GM19397 (cell line): ENCODE results near the gene TACC2.
"Not testable (repeated sequence)": the region's sequence is repeated elsewhere in the genome, so short reads cannot be mapped to it uniquely, and the experiment has no call there.

Source experiments
- ATAC-seq: cut with Tn5 transposase; IDR thresholded peaks from one replicate; pipeline ENCODE4 v1.9.1; 2021; ENCODE audit warnings: mild to moderate bottlenecking, moderate library complexity; ENCODE audit not compliant: unreplicated experiment

TACC2 gene

DNA sequence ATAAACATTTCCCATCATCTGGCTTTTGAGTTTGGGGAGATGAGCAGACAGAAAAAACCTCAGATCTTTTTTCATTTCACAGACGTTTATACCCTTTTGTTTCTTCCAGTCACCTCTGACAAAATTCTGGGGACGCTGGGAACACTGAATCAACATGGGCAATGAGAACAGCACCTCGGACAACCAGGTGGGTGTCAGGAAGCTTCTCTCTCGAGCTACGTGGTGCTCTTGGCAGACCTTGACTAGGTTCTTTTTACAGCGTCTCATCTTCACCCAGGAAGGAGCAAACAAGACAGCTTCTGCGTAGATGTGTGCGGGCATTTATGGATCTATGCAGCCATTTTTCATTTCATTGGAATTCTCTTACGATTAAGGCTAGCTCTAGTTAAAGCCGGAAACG lies 32.9 kb downstream of the TACC2 start:
- ATAC-seq, result no peak

DNA sequence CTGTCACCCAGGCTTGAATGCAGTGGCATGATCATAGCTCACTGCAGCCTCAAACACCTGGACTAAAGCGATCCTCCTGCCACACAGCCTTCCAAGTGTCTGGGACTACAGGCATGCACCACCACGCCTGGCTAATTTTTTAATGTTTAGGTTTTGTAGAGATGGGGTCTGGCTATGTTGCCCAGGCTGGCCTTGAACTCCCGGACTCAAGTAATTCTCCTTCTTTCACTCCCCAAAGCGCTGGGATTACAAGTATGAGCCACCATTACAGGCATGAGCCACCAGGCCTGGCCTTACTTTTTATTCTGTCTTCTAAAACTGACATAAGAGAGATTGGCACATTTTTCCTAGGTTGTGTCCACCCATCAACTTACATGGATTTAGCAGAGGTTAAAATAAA lies 33.3 kb downstream of the TACC2 start:
- no peak for ATAC-seq

DNA sequence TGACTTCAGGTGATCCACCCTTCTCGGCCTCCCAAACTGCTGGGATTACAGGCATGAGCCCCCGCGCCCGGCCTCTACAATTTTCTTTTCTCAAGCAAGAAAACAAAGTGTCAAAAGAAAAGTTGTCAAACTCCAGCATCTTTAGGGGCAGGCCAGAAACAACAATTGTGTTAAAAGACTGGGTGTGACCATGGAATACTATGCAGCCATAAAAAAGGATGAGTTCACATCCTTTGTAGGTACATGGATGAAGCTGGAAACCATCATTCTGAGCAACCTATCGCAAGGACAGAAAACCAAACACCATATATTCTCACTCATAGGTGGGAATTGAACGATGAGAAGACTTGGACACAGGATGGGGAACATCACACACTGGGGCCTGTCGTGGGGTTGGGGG lies 34.3 kb downstream of the TACC2 start:
- not testable (repeated sequence) for ATAC-seq

DNA sequence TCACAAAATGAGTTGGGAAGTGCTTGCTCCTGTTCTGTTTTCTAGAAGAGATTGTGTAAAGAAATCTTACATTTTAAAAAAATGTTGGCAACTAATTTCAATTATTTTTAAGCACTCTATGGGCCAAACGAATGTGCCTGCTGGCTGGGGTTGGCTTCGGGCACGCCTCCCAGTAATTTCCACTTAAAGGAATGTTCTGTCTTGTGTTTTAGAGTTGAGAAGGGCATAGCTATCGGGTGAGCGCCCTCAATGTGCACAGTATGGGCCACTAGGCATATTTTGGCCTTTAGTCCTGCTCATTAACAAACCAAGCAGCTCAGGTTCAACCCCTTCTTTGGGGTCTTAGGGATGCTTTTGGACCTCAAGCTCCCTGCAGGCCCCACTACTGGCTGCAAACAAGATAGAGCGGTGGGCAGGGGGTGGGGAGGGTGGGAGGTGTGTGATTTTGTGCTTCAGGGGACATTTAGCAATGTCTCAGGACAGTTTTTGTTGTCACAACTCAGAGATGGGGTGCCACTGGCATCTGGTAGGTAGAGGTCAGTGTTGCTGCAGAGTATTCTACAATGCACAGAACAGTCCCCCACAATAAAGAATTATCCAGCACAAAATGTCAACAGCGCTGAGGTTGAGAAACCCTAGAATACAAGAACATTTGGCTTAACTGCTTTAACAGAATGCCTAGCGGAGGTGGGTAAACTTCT lies 40.7 kb downstream of the TACC2 start:
- ATAC-seq, result no peak

DNA sequence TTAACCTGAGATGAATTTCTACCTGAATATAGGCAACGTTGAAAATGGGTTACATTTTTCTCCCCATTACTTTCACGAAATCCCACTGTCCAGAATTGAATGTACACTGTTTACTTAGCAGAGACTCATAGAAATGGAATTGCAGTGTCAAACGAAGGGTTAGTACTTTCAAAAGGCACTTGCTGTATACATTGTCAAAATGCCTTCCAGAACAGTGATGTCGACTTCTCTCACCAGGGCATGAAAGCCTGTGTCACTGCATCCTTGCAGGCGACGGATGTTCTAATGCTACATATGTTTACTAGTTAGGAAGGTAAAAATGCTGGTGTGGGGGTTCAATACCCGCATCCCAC lies 41.2 kb downstream of the TACC2 start:
- no peak for ATAC-seq

DNA sequence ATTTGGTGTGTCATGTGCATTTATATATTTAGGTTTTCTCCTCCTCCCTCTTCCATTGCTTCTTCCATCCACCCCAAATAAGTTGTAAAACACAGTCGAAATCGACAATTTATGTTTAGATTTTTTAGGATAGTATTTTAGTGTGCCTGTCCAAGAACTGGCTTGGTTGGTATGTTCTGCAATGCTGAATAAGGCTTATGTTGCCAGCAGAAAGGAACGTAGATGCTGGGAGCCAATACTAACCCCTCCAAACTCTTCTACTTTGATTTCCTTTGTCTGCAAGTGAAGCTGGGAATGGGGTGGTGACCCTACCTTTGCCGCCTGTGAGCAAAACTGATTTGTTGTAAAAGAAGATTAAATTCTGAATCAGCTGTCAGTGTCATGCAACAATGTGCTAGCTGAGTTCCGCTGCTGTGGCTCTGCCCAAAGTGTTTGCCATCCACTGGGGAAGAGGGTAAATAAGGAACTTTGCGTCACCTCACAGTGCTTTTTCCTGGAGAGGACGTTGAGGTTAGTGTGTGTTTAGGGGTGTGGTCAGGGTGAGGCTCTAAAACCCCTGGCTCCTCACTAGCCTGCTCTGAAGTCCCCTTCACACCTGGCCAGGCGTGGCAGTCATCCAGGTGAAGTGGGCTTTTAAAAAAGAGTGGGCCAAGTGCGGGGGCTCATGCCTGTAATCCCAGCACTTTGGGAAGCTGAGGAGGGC lies 44.4 kb downstream of the TACC2 start:
- no peak for ATAC-seq

DNA sequence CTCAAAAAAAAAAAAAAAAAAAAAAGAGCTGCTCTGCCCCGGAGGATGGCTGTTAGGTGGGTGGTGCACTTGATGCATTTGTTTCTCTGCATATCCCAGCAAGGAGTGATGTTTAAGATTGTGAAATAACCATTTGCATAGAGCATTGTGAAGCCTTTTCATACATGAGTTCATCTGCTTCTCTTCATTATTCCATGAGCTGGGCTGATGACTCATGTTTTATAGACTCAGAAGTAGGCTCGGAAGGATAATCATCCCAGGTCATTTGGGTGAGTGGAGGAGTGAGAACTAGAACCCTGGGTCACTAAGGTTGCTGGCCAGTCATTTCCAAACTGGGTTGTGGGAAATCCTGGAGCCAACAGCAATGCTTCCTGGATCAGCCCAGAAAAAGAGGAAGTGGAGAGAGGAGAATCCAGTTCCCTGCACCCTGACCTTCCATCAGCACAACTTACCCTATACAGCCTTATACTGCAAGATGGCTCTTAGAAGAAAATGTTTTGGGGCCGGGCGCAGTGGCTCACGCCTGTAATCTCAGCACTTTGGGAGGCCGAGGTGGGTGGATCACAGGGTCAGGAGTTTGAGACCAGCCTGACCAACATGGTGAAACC lies 45.3 kb downstream of the TACC2 start:
- no peak for ATAC-seq

DNA sequence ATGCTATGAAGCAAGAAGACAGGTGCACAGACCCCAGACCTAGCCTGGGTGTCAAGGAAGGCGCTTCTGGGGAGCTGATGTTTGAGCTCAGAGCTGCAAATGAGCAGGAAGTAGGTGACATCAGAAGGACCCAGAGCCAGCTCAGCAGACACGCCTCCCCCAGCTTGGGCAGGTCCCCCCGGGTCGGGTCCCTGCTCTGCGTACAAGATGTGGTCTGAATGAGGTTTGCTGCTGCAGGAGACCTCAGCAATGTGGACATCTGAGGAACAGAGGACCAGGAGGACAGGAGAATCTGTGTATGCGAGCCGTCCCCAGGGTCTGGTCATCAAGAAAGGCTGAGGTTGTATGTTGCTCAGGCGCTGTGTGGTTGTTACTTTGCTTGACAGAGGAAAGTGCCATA lies 51.8 kb downstream of the TACC2 start:
- ATAC-seq, result no peak

DNA sequence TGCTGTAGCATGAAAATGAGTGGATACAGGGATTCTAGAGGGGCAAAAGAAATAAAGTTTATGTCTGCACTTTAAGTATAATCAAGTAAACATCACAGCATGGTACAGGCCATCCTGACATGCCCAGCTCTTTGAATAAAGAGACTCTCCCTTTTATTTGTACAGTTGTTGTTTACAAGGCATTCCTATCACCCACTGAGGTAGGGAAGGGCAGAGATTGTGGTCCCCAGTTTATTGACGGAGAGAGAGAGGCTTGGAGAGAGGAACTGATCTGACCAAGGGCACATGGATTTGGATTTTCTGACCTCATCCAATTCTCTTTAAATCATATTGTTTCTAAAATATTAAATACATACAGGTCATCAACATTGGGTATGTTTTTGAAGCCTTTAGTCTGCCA lies 53.9 kb downstream of the TACC2 start:
- ATAC-seq, result no peak

DNA sequence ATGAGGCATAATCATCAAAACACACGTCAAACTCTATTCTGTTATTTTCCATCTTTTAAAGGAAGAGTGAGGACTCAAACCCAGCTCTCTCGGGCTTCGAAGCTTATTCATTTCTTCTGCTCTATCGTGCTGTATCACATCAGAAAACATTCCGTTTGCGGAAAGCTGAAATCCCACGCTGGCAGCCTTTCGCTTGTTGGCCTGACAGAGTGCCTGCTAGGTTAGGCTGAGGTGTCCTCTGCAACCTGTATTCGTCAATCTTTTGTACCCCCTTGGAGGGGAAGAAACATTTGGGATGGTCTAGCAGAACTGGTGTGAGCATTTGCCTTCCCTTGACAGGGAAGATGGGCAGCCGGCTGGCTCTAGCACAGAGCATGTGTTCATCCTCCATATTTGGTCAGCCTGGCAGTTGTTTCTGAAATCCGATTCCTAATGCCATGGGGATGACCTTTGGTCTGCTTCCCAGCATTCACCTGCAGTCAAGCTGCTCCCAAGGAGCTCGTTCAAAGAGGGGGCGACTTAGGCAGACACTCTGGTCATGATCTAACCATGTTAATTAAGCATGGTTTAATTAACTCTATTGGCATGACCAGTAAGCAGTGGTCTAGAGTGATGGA lies 55.2 kb downstream of the TACC2 start:
- ATAC-seq, result no peak

DNA sequence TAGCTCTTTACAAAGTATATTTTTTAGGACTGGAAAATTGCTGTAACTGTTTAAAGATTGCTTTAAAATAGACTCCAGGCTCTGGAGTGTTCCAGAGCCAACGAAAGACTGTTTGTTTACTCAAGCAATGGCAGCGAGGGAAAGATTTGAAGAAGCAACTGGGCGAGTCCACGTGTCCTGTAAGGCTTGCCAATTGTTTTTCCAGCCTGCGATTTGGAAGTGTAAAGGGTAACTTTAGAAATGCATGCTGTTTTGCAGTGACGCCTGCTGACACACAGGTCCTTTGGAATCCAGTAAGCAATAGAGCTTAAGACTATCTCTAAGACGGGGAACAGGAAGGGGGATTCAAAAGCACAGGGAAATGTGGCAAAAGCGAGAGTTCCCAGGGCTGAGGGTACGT lies 55.8 kb downstream of the TACC2 start:
- ATAC-seq, result no peak

DNA sequence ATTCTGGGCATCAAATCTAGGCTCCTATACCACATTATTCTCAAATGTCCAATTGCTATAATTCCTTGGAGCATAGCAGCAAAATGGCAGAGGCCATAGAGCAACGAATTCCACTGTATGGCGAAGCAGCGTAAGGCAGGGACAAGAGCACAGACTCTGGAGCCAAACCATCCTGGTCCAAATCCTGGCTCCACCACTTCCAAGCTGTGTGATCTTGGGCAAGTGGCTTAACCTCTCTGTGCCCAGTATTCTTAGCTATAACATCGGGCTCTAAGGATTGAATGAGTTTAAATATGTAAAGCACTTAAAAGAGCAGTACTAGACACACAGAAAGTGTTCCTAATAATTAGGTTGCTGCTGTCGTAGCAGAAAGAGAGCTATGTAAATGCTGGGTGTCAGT lies 56.2 kb downstream of the TACC2 start:
- no peak for ATAC-seq

DNA sequence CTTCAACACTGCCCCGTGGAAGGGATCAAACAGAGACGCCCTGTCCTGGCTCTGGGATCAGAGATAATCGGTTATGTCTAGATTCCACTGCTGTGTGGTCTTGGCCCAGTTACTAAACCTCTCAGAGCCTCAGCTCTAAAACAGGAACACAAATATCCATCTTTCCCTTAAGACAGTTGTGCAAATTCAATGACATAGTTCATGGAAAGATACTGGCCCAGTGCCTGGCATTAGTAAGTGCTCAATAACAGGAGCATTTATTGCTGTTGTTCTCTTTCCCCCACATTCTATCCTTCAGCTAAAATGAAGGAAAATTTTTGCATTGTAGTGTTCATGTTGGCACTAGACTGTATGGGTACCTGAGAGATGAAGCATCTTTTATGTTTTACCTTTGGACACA lies 58.6 kb downstream of the TACC2 start:
- no peak for ATAC-seq

DNA sequence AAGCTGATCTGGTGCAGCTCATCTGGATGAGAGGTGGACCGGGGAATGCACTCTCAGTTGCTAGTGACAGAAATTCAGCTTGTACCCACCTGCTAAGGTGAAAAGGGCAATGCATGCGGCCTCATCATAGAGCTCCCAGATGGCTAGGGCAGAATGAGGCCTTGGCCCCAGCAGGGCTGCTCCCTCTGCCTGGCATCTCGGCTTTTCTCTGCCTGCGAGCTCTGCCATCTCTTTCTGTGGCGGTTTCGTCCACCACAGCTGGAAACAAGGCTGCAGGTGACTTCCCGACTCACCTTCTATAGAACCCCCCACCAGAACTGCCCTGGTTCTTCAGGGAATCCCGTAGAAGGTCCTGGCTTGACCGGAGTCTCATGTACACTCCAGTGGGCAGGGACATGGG lies 60.1 kb downstream of the TACC2 start:
- ATAC-seq, result no peak

DNA sequence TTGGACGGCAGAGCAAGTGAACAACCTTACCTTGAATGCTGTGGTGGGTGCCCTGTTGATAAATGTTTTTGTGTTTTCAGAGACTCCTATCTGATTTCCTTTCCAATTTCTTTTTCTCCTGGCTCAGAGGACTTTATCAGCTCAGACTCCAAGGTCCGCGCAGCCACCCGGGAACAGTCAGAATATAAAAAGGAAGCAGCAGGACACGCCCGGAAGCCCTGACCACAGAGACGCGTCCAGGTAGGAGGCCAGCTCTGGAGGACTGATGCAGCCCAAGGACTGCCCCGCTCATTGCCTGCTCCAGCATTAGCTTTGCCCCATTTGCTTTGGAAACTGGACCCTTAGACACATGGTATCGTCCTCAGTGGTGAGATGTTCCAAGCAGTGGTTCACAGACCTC lies 61.3 kb downstream of the TACC2 start:
- ATAC-seq, result no peak

DNA sequence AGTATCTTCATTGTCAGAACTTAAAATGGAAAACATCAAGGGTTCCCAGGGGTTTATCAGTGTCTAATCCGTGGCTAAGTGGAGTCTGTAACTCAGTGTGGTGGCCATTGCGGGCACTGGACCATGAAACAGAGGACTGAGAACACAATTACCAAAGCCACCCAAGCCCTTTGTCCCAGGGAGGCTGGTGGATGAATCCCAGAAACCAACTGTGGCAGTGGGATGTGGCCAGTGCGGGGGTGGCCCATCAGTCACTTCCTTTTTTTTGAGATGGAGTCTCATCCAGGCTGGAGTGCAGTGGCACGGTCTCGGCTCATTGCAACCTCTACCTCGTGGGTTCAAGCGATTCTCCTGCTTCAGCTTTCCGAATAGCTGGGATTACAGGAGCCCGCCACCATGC lies 61.8 kb downstream of the TACC2 start:
- ATAC-seq, result no peak

DNA sequence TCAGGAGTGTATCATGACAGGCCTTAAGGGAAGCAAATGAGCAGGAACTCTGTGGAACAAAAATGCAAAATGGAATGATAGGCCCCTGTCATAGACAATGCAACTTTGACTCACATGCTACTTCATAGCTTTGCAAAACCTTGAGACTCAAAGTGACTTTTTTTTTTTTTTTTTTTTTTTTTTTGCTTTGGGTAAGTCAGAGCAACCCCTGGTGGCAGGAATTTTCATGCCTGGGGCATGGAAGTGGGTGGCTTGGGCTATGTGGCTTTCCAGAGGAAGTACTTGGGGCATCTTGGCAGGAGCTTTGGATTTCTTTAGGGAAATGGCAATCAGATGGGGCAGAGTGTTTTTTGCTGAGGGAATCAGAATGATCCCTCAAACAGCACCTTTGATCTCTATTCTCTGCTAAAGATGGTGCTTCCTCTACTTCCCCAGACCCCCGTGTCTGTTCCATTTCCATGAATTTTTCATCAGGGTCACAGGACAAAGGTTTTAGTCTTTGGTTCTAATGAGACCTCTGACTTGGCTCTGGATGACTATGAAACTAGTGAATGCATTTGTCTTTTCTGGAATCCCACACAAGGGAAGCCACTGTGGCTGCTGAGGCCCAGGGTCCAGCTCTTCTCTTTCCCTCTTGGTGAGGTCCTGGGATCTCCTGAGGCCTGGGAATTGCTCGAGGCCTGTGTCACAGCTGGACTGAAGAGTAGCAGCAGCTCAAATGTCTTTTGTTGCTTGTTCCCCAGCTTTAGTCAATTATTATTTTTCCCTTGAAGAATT lies 62.8 kb downstream of the TACC2 start:
- no peak for ATAC-seq

DNA sequence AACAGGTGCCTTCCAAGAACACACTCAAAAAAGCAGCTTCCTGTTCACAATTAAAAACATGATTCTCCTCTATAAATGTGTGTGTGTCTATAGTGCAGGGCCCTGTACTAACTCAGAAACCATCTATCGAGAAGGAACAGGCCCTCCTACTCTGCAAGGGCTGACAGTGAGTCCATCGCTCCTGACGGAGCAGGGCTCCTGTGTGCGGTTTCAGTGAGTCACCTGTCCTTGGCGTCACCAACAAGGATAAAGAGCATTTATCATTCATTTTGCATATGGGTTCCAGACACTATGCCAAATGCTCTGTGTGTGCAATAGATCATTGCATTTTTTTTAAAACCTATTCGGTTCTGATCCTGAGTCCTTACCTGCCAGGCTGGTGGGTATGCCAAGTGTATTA lies 63.7 kb downstream of the TACC2 start:
- ATAC-seq, result no peak

DNA sequence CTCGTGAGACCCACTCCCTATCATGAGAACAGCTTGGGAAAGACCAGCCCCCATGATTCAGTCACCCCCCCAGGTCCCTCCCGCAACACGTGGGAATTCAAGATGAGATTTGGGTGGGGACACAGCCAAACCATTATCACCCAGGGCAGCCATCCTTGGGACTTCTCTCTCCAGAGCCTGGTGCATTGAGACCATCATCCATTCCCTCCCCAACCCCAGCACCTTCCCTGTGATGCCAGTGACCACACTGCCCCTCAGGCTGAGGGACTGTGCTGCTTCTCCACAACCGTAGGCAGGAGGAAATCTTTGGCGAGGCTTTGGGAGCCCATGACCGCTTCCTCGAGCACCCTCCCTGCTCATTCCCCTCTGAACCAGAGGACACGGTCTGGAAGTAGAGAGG lies 64.4 kb downstream of the TACC2 start:
- ATAC-seq, result no peak

DNA sequence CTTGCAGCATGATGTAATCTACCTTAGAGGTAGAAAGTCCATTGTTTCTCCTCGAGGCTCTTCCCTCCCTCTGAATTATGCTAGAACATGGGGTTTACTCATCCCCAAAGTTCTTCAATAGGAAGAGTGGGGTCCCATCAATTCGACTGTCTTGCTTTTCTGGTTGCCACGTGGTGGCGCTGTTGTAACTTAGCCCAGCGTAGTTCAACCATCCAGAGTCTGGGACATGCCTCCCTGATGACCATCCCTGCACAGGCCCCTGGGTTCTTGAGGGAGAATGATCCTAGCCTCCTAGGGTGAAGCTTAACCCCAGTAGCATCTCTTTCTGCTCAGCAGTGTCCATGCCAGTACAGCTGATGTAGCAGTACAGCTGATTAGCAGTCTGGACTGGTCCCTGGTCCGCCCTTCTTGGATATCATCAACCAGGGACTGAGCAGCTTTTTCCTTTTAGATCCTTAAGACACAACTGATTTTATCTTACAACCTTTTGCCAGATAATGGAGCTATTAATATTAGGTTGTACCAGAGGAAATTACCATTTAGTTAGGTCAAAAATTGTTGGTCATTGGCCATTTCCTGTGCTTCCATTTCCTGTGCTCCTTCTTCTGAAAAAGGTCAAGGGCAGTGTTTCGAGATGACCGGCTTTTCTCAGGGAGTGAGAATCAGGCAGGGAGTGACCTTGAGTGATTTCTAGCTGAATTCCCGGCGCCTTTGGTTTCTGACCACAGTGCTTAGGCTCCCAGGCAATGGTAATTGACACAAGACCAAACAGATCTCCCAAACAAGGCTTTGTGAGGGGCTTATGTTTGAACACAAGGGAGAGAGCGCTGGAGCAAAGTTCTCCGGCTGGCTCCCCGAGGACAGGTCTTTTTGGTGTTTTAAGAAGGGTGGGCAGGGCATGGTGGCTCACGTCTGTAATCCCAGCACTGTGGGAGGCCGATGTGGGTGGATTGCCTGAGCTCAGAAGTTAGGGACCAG lies 65.4 kb downstream of the TACC2 start:
- no peak for ATAC-seq
